Astrocyte (in vitro differentiated cells and primary cell): ENCODE data around the gene HOXB2. TPM values are rescaled to one million over a fixed set of nuclear protein-coding genes. Genes with fewer than 3 reads are reported as not detected.

Experiments
- DNase-seq: peaks from one replicate; pipeline ENCODE4 v3.0.0-alpha.2; 2010; ENCODE audit warnings: low read depth
- FAIRE-seq: peaks from 2 replicates; lab custom pipeline; 2011; peaks lifted over from hg19 to GRCh38; lab: Jason Lieb, UNC
- H2AFZ ChIP-seq: 2 replicates; pipeline ENCODE4 v1.6.0; 2012; ENCODE audit warnings: low read depth, low read length, inconsistent platforms
- H3K27ac ChIP-seq: 2 replicates; pipeline ENCODE4 v1.5.1; 2011; ENCODE audit warnings: low read depth, low read length, inconsistent platforms
- H3K27me3 ChIP-seq: 2 replicates; pipeline ENCODE4 v1.6.0; 2011; ENCODE audit warnings: low read length, inconsistent platforms; ENCODE audit not compliant: insufficient read depth
- H3K36me3 ChIP-seq: 2 replicates; pipeline ENCODE4 v1.5.1; 2011; ENCODE audit warnings: low read length, inconsistent platforms; ENCODE audit not compliant: insufficient read depth
- H3K4me1 ChIP-seq: 2 replicates; pipeline ENCODE4 v1.5.1; 2011; ENCODE audit warnings: low read length, inconsistent platforms; ENCODE audit not compliant: insufficient read depth
- H3K4me2 ChIP-seq: 2 replicates; pipeline ENCODE4 v1.6.0; 2012; ENCODE audit warnings: low read length, inconsistent platforms
- H3K4me3 ChIP-seq: 2 replicates; pipeline ENCODE4 v1.5.1; 2011; ENCODE audit warnings: low read depth, mild to moderate bottlenecking, low read length, inconsistent platforms; ENCODE audit not compliant: insufficient read depth
- H3K79me2 ChIP-seq: 2 replicates; pipeline ENCODE4 v1.6.0; 2012; ENCODE audit warnings: mild to moderate bottlenecking, low read length, inconsistent platforms; ENCODE audit not compliant: insufficient read depth
- H3K9ac ChIP-seq: 2 replicates; pipeline ENCODE4 v1.6.0; 2012; ENCODE audit warnings: mild to moderate bottlenecking, low read length, inconsistent platforms
- H3K9me3 ChIP-seq: 2 replicates; pipeline ENCODE4 v1.5.1; 2012; ENCODE audit warnings: low read depth, mild to moderate bottlenecking, low read length, inconsistent platforms; ENCODE audit not compliant: insufficient read depth
- H4K20me1 ChIP-seq: 2 replicates; pipeline ENCODE4 v1.6.0; 2012; ENCODE audit warnings: low read length, inconsistent platforms; ENCODE audit not compliant: insufficient read depth
- H3K27ac Mint-ChIP-seq: one replicate; pipeline ENCODE4 v1.8.0; 2021; ENCODE audit warnings: mild to moderate bottlenecking, mixed read lengths; ENCODE audit not compliant: unreplicated experiment
- H3K27me3 Mint-ChIP-seq: one replicate; pipeline ENCODE4 v1.8.0; 2021; ENCODE audit warnings: low read depth, mixed read lengths; ENCODE audit not compliant: unreplicated experiment
- H3K36me3 Mint-ChIP-seq: one replicate; pipeline ENCODE4 v1.8.0; 2021; ENCODE audit warnings: low read depth, mixed read lengths; ENCODE audit not compliant: unreplicated experiment
- H3K4me1 Mint-ChIP-seq: one replicate; pipeline ENCODE4 v1.8.0; 2021; ENCODE audit warnings: low read depth, mixed read lengths; ENCODE audit not compliant: unreplicated experiment
- H3K4me3 Mint-ChIP-seq: one replicate; pipeline ENCODE4 v1.8.0; 2021; ENCODE audit warnings: mild to moderate bottlenecking, moderate library complexity, mixed read lengths; ENCODE audit not compliant: unreplicated experiment
- H3K9me3 Mint-ChIP-seq: one replicate; pipeline ENCODE4 v1.8.0; 2021; ENCODE audit warnings: mild to moderate bottlenecking, mixed read lengths; ENCODE audit not compliant: unreplicated experiment
- EZH2 ChIP-seq: IDR thresholded peaks from 2 replicates; pipeline ENCODE4 v1.6.1; 2012; ENCODE audit warnings: mild to moderate bottlenecking, low read length, inconsistent platforms; ENCODE audit not compliant: insufficient read depth
- total RNA-seq: library from RNA; stranded (reverse); gene quantifications from 2 replicates; pipeline ENCODE4 v1.2.1, GENCODE V29; 2021
- TF ChIP-seq, protein P1 (sequence below): IDR thresholded peaks from 2 replicates; pipeline ENCODE4 v1.5.1; 2011; ENCODE audit warnings: low read depth, mild to moderate bottlenecking, inconsistent platforms, low read length, moderate library complexity; ENCODE audit not compliant: insufficient read depth

Gene HOXB2
- total RNA-seq, 1 donor from 2014 or later, result 0.41 TPM

DNA sequence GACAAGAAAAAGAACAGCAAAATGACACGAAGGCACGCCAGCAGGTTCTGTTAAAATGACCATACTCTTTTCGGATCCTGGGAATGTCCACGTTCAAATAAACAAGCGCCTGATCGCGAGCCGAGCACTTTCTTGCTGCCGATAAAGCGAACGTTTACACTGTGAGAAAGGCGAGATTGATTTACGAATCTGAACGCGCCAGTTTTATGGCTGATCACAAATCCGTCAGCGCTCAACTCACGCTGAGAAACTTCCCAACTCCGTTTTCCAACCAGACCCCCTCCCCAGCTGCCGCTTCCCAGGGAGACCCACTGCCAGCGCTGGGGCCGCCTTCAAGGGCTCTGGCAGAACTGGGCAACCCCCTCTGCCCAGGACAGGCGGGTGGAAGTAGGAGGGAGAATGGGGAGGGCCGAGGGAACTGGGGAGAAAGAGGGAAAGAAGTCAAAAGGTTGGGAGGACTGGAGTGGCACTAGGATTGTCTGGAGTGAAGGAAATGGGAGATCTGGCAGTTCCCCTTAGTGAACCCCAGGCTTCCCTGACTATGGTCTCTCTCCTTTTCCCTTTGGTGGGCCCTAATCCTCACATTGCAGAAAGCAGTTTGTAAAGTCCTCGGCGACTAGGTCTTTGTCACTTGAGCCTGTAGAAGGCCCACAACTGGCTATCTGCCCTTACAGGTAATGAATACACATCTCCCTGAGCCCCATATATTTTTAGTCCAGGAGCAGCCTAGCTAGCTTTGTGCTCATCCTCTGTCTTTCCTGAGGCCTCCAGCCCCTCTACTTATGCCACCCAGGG lies 26.3 kb upstream of the HOXB2 start:
- H2AFZ ChIP-seq, result no peak overlapping the region
- H3K27ac ChIP-seq, result peak overlapping the region; percentile 77
- peak overlapping the region; percentile 80 for H3K4me2 ChIP-seq
- DNase-seq (no peak), FAIRE-seq (no peak)
- peaks cover 88% of the 10 kb centered on the region for H3K79me2 ChIP-seq
- peaks cover 11% of the 10 kb centered on the region for H3K27me3 Mint-ChIP-seq
- H3K9me3 Mint-ChIP-seq, result peaks cover 13% of the 10 kb centered on the region
- H3K4me1 ChIP-seq, result peaks cover 34% of the 10 kb centered on the region
- no peak overlapping the region for H3K4me3 Mint-ChIP-seq
- H3K4me1 Mint-ChIP-seq, result no peaks in the 10 kb centered on the region
- H3K9me3 ChIP-seq, result no peaks in the 10 kb centered on the region
- H3K36me3 Mint-ChIP-seq, result no peaks in the 10 kb centered on the region
- H3K36me3 ChIP-seq, result no peaks in the 10 kb centered on the region
- peaks cover 96% of the 10 kb centered on the region for H3K27me3 ChIP-seq
- no peaks in the 10 kb centered on the region for H4K20me1 ChIP-seq
- no peak overlapping the region for H3K27ac Mint-ChIP-seq
- H3K9ac ChIP-seq, result peak overlapping the region; percentile 82
- TF ChIP-seq, protein P1, sequence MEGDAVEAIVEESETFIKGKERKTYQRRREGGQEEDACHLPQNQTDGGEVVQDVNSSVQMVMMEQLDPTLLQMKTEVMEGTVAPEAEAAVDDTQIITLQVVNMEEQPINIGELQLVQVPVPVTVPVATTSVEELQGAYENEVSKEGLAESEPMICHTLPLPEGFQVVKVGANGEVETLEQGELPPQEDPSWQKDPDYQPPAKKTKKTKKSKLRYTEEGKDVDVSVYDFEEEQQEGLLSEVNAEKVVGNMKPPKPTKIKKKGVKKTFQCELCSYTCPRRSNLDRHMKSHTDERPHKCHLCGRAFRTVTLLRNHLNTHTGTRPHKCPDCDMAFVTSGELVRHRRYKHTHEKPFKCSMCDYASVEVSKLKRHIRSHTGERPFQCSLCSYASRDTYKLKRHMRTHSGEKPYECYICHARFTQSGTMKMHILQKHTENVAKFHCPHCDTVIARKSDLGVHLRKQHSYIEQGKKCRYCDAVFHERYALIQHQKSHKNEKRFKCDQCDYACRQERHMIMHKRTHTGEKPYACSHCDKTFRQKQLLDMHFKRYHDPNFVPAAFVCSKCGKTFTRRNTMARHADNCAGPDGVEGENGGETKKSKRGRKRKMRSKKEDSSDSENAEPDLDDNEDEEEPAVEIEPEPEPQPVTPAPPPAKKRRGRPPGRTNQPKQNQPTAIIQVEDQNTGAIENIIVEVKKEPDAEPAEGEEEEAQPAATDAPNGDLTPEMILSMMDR, result no peak
- no peak for TF ChIP-seq EZH2
- H3K4me3 ChIP-seq, result peak overlapping the region; percentile 19

DNA sequence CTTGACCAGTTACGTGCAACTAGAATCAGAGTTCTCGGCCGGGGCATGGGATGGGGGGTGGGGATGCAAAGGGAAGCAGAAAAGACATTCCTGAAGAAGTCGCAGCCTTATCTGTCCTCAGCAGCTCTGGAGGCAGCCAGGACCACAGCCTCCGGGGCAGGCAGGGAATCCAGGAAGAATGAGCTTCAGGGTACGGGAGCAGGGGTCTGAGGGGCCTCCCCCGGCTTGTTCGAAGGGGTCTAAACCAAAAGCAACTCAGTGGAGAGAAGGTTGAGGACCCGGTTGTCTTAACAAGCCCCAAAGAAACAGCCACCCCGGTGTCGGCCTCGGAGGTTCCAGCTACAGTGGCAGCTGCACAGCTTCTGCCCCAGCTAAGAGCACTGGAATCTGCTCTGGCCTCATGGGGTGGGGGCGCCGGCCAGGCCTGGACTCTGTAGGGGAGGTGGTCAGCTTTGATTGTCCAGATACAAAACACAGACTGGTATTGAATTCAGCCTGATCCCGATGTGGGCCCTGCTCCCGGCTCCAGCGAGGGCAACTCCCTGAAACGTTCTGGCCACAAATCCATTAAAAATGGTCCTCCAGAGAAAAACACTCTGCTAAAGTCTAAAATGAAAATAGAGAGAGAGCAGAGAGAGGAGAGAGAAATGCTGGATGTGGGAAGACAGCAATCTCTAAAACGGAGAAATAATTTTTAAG lies 25.6 kb upstream of the HOXB2 start:
- Mint-ChIP-seq H3K4me3 (no peak overlapping the region), H3K27ac (no peak overlapping the region), H3K9me3 (peaks cover 9% of the 10 kb centered on the region), H3K27me3 (peaks cover 5% of the 10 kb centered on the region), H3K36me3 (no peaks in the 10 kb centered on the region), H3K4me1 (no peaks in the 10 kb centered on the region)
- DNase-seq, result no peak
- H2AFZ ChIP-seq, result no peak overlapping the region
- peak overlapping the region; percentile 19 for H3K4me3 ChIP-seq
- peaks cover 92% of the 10 kb centered on the region for H3K79me2 ChIP-seq
- H3K27me3 ChIP-seq, result peaks cover 96% of the 10 kb centered on the region
- FAIRE-seq, result no peak
- H3K36me3 ChIP-seq, result no peaks in the 10 kb centered on the region
- peak; percentile 42 for TF ChIP-seq EZH2
- TF ChIP-seq, protein P1, result no peak
- peaks cover 31% of the 10 kb centered on the region for H3K4me1 ChIP-seq
- H3K9me3 ChIP-seq, result no peaks in the 10 kb centered on the region
- H4K20me1 ChIP-seq, result no peaks in the 10 kb centered on the region
- peak overlapping the region; percentile 80 for H3K4me2 ChIP-seq
- peak overlapping the region; percentile 77 for H3K27ac ChIP-seq
- H3K9ac ChIP-seq, result peak overlapping the region; percentile 82
